ENCODE data around the gene SYNJ2. TPM values are rescaled to one million over a fixed set of nuclear protein-coding genes. Genes with fewer than 3 reads are reported as not detected.

The SYNJ2 gene
- total and polyA plus RNA-seq, 2 donors (not counting 3 experiments of a cell fraction or from before 2014, with no cell fraction given) = 35.1 to 78.2 TPM

DNA sequence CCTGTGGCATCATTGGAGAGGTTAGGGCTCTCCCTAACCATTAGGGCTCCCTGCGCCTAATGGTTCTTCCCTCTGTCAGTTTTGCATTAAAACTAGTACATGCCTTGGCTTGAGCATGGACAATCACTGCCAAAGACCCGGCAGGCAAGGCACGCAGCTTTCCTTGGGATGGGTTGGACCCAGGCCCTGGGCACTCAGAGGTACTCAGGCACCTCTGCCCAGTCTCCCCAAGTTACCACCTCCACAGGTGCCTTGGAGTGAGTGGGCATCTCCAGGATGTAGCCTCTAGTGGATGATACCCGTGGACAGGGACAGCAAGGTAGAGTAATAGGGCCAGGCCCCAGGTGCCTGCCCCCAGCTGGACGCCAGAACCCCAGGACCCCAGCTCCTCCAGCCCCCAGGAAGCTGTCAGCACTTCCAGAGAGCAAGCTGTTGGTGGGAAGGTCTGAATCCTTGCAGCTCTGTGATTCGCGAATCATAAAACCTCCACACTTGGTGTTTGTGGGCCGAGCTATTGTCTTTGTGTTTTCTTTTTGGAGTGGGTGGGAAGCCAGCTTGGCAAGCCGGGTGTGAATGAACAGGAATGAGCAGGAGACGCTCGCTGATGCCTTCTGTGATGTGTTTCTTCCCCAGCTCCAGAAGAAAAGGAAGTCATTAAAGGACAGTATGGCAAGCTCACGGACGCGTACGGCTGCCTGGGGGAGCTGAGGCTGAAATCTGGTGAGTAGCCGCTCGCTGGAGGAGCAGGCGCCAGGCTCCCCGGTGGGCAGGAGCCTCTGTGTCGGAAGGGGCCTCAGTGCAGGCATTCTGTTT, 35.1 kb downstream of the SYNJ2 start:
- peak; percentile 79 for DNase-seq (ENCODE audit: low read depth, low spot score)
- peaks cover 86% of the 10 kb centered on the region for H3K79me2 ChIP-seq (ENCODE audit: control insufficient read depth, insufficient read depth, low read length)

More for the DNA sequence above, 35.1 kb downstream of the SYNJ2 start:
- FAIRE-seq = peak; percentile 86
- no peaks in the 10 kb centered on the region for H3K9me3 ChIP-seq (replicated peaks; ENCODE audit: control insufficient read depth, insufficient read depth, low read length)
- peak overlapping the region in 1 of 3 experiments; percentile 18 for H3K4me3 ChIP-seq (replicated peaks in 1 of 3; ENCODE audit: insufficient read depth in 1 of 3, low read depth in 1 of 3, low read length in 3 of 3)
- TF ChIP-seq EZH2 (IDR thresholded peaks at IDR 0.05; ENCODE audit: borderline replicate concordance, low read depth, low read length, severe bottlenecking) (no peak), GATA2 (IDR thresholded peaks at IDR 0.05; ENCODE audit: insufficient read depth, insufficient read length, low read depth, low read length) (no peak), POLR2A (IDR thresholded peaks at IDR 0.05; ENCODE audit: low read depth, low read length) (no peak), MYC (IDR thresholded peaks at IDR 0.05; ENCODE audit: low read depth, low read length) (no peak), CTCF (IDR thresholded peaks at IDR 0.05; ENCODE audit: extremely low read depth in 1 of 2, insufficient read depth in 1 of 2, low read depth in 1 of 2, low read length in 2 of 2) (no peak), POLR2AphosphoS5 (IDR thresholded peaks at IDR 0.05; ENCODE audit: insufficient read depth, low read depth, low read length) (no peak), JUN (IDR thresholded peaks at IDR 0.05; ENCODE audit: borderline replicate concordance, insufficient read depth, insufficient read length, low read depth) (no peak), FOS (IDR thresholded peaks at IDR 0.05; ENCODE audit: borderline replicate concordance, insufficient read depth, low read length) (no peak)
- TF ChIP-seq, protein P1, sequence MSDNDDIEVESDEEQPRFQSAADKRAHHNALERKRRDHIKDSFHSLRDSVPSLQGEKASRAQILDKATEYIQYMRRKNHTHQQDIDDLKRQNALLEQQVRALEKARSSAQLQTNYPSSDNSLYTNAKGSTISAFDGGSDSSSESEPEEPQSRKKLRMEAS (IDR thresholded peaks at IDR 0.05; ENCODE audit: insufficient read depth, insufficient read length) = no peak
- peak overlapping the region; percentile 30 for H3K9ac ChIP-seq (replicated peaks; ENCODE audit: extremely low read depth, insufficient read depth, low read length)
- H3K36me3 ChIP-seq (ENCODE audit: control insufficient read depth in 2 of 2, extremely low read depth in 1 of 2, insufficient read depth in 2 of 2, low read length in 2 of 2) = peaks cover 0 to 3% of the 10 kb centered on the region in 2 experiments
- H3K27me3 ChIP-seq (ENCODE audit: control insufficient read depth in 2 of 2, insufficient read depth in 2 of 2, low read length in 2 of 2) = no peaks in the 10 kb centered on the region
- POLR2A ChIA-PET = interaction anchor here (0.7 to 1.5 kb wide), 3 partner anchors 9 to 44 kb away, joined by 5 to 10 read pairs (median 8); no protein-coding TSS in a partner anchor
- no peak overlapping the region for H2AFZ ChIP-seq (ENCODE audit: low read depth, low read length)
- dilution Hi-C loops (cut with MboI; ENCODE audit: extremely low pct_ligation_motif_present, low sequenced_read_pairs) = no loop called here
- no peaks in the 10 kb centered on the region for H4K20me1 ChIP-seq (replicated peaks; ENCODE audit: control insufficient read depth, extremely low read depth, insufficient read depth, low read length)
- H3K9me1 ChIP-seq (replicated peaks; ENCODE audit: control insufficient read depth, extremely low read depth, insufficient read depth, low read length) = no peaks in the 10 kb centered on the region
- no TSS peak for BruUV-seq (replicated peaks)
- H3K27ac ChIP-seq (ENCODE audit: insufficient read depth, low read depth, low read length) = peak overlapping the region; percentile 71
- intact Hi-C loops (cut with micrococcal nuclease) = no loop called here
- H3K4me2 ChIP-seq (ENCODE audit: insufficient read depth, low read length) = peak overlapping the region; percentile 40
- CTCF ChIA-PET = interaction anchor here (0.6 to 2.1 kb wide), 9 partner anchors 9 to 55 kb away, joined by 3 to 17 read pairs (median 3); no protein-coding TSS in a partner anchor
- H3K4me1 ChIP-seq (ENCODE audit: control insufficient read depth, extremely low read depth, insufficient read depth, low read length) = peaks cover 60% of the 10 kb centered on the region
